Measurements from ENCODE around the gene SUSD6. TPM values are rescaled to one million over a fixed set of nuclear protein-coding genes. Genes with fewer than 3 reads are reported as not detected.
A peak's percentile ranks its signal among the peaks of the same experiment; 100 is the strongest.

Gene SUSD6
- total RNA-seq, 2 donors from 2014 or later = 41.1 to 52.3 TPM

- intact Hi-C loops (cut with DNase I) = no loop called here
- H3K4me1 ChIP-seq (replicated peaks) = peaks cover 5% of the 10 kb centered on the region
- no peak for DNase-seq (ENCODE audit: low spot score)
- TF ChIP-seq CTCF (IDR thresholded peaks at IDR 0.05) (no peak), POLR2AphosphoS5 (IDR thresholded peaks at IDR 0.05) (no peak), POLR2A (IDR thresholded peaks at IDR 0.05) (no peak)
- no peak overlapping the region for H3K4me3 ChIP-seq
- H3K36me3 ChIP-seq = no peaks in the 10 kb centered on the region
- WGBS = 74% methylated on average over 4 of the region's 4 CpGs
- no peaks in the 10 kb centered on the region for H3K27me3 ChIP-seq (replicated peaks; ENCODE audit: insufficient read depth)
- H3K27ac ChIP-seq = no peak overlapping the region
- no peaks in the 10 kb centered on the region for H3K9me3 ChIP-seq
These were observed 20.1 kb downstream of the SUSD6 start for GRCh38 chr14:69631509-69631908.

- Histone ChIP-seq H3K27ac (no peak overlapping the region), H3K4me1 (replicated peaks) (peaks cover 5% of the 10 kb centered on the region), H3K27me3 (replicated peaks; ENCODE audit: insufficient read depth) (no peaks in the 10 kb centered on the region), H3K36me3 (no peaks in the 10 kb centered on the region), H3K9me3 (no peaks in the 10 kb centered on the region), H3K4me3 (no peak overlapping the region)
- WGBS = 46% methylated on average over 4 of the region's 4 CpGs
- no peak for DNase-seq (ENCODE audit: low spot score)
- TF ChIP-seq POLR2A (IDR thresholded peaks at IDR 0.05) (no peak), CTCF (IDR thresholded peaks at IDR 0.05) (no peak), POLR2AphosphoS5 (IDR thresholded peaks at IDR 0.05) (no peak)
- intact Hi-C loops (cut with DNase I) = no loop called here
These were observed 20.8 kb downstream of the SUSD6 start for GRCh38 chr14:69632164-69632563.

- Histone ChIP-seq H3K4me1 (replicated peaks) (peaks cover 7% of the 10 kb centered on the region), H3K27ac (no peak overlapping the region), H3K36me3 (no peaks in the 10 kb centered on the region), H3K4me3 (no peak overlapping the region), H3K9me3 (no peaks in the 10 kb centered on the region), H3K27me3 (replicated peaks; ENCODE audit: insufficient read depth) (no peaks in the 10 kb centered on the region)
- intact Hi-C loops (cut with DNase I) = no loop called here
- WGBS = 87% methylated on average over 6 of the region's 6 CpGs
- no peak for TF ChIP-seq CTCF (IDR thresholded peaks at IDR 0.05)
- TF ChIP-seq POLR2A (IDR thresholded peaks at IDR 0.05) = no peak
- no peak for TF ChIP-seq POLR2AphosphoS5 (IDR thresholded peaks at IDR 0.05)
- DNase-seq (ENCODE audit: low spot score) = no peak
These were observed 21.3 kb downstream of the SUSD6 start for GRCh38 chr14:69632593-69633151.

GRCh38 chr14:69633238-69633637, 21.8 kb downstream of the SUSD6 start:
- Histone ChIP-seq H3K36me3 (no peaks in the 10 kb centered on the region), H3K9me3 (no peaks in the 10 kb centered on the region), H3K27me3 (replicated peaks; ENCODE audit: insufficient read depth) (no peaks in the 10 kb centered on the region), H3K4me1 (replicated peaks) (peaks cover 9% of the 10 kb centered on the region), H3K4me3 (no peak overlapping the region), H3K27ac (no peak overlapping the region)
- DNase-seq (ENCODE audit: low spot score) = no peak
- intact Hi-C loops (cut with DNase I) = no loop called here
- TF ChIP-seq CTCF (IDR thresholded peaks at IDR 0.05) = no peak
- 63% methylated on average over 3 of the region's 4 CpGs for WGBS

GRCh38 chr14:69635981-69636639, 24.7 kb downstream of the SUSD6 start:
- Histone ChIP-seq H3K9me3 (no peaks in the 10 kb centered on the region), H3K36me3 (no peaks in the 10 kb centered on the region), H3K27ac (peak overlapping the region in 1 of 2 donors; percentile 12), H3K4me1 (replicated peaks) (peaks cover 14% of the 10 kb centered on the region), H3K27me3 (replicated peaks; ENCODE audit: insufficient read depth) (no peaks in the 10 kb centered on the region), H3K4me3 (no peak overlapping the region)
- no peak for TF ChIP-seq POLR2A (IDR thresholded peaks at IDR 0.05)
- no peak for TF ChIP-seq CTCF (IDR thresholded peaks at IDR 0.05)
- TF ChIP-seq POLR2AphosphoS5 (IDR thresholded peaks at IDR 0.05) = no peak
- 65% methylated on average over 4 of the region's 4 CpGs for WGBS
- no peak for DNase-seq (ENCODE audit: low spot score)
- intact Hi-C loops (cut with DNase I) = no loop called here

Measured in prostate gland (tissue), 2 donors.